ENCODE measurements around the gene ARL14. TPM values are rescaled to one million over a fixed set of nuclear protein-coding genes. Genes with fewer than 3 reads are reported as not detected.

The ARL14 gene
- total RNA-seq, 1 donor from 2014 or later: 0.16 TPM

- DNase-seq (ENCODE audit: low read depth) (no peak), FAIRE-seq (no peak)
- Histone ChIP-seq H3K9ac (ENCODE audit: low read length) (no peak overlapping the region), H3K4me1 (ENCODE audit: insufficient read depth, low read length) (peaks cover 11% of the 10 kb centered on the region), H3K79me2 (ENCODE audit: insufficient read depth, low read length) (no peaks in the 10 kb centered on the region), H3K4me2 (ENCODE audit: low read length) (no peak overlapping the region), H3K9me3 (ENCODE audit: insufficient read depth, low read depth, low read length) (no peaks in the 10 kb centered on the region), H3K27ac (ENCODE audit: low read depth, low read length) (no peak overlapping the region), H4K20me1 (ENCODE audit: insufficient read depth, low read length) (no peaks in the 10 kb centered on the region), H3K27me3 (ENCODE audit: insufficient read depth, low read length) (no peaks in the 10 kb centered on the region), H3K36me3 (ENCODE audit: insufficient read depth, low read length) (no peaks in the 10 kb centered on the region), H3K4me3 (ENCODE audit: insufficient read depth, low read depth, low read length) (no peak overlapping the region), H2AFZ (ENCODE audit: low read depth, low read length) (no peak overlapping the region)
- TF ChIP-seq, protein P1, sequence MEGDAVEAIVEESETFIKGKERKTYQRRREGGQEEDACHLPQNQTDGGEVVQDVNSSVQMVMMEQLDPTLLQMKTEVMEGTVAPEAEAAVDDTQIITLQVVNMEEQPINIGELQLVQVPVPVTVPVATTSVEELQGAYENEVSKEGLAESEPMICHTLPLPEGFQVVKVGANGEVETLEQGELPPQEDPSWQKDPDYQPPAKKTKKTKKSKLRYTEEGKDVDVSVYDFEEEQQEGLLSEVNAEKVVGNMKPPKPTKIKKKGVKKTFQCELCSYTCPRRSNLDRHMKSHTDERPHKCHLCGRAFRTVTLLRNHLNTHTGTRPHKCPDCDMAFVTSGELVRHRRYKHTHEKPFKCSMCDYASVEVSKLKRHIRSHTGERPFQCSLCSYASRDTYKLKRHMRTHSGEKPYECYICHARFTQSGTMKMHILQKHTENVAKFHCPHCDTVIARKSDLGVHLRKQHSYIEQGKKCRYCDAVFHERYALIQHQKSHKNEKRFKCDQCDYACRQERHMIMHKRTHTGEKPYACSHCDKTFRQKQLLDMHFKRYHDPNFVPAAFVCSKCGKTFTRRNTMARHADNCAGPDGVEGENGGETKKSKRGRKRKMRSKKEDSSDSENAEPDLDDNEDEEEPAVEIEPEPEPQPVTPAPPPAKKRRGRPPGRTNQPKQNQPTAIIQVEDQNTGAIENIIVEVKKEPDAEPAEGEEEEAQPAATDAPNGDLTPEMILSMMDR (IDR thresholded peaks at IDR 0.05; ENCODE audit: insufficient read depth, low read depth, low read length): no peak
- no peak for TF ChIP-seq EZH2 (IDR thresholded peaks at IDR 0.05; ENCODE audit: insufficient read depth, low read length)
- Mint-ChIP-seq H3K4me1 (ENCODE audit: low read depth, unreplicated experiment) (peaks cover 16% of the 10 kb centered on the region), H3K27ac (ENCODE audit: unreplicated experiment) (no peak overlapping the region), H3K27me3 (ENCODE audit: low read depth, unreplicated experiment) (no peaks in the 10 kb centered on the region), H3K4me3 (ENCODE audit: unreplicated experiment) (no peak overlapping the region), H3K9me3 (ENCODE audit: unreplicated experiment) (no peaks in the 10 kb centered on the region), H3K36me3 (ENCODE audit: low read depth, unreplicated experiment) (no peaks in the 10 kb centered on the region)
Observed at GRCh38 chr3:160637086-160637485, 39.9 kb upstream of the ARL14 start.

DNA sequence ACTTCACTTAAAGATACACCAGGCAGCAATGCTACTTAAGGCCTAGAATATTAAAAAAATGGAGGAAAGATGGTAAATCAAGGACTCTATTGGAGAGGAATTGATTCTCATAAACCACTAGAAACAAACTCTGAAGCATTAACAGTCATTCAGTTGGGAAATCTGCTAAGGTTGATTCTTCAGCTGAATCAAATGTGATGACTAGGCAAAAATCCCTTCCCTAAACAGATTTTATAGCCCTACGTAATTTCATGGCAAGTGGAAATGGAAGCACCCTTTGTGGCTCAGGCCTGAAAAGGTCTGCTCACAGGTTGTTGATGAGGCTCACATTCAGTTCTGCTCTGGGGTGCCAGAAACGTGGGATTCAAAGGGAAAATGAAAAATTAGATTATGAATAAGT is 38.8 kb upstream of the ARL14 start:
- no peak for TF ChIP-seq EZH2 (IDR thresholded peaks at IDR 0.05; ENCODE audit: insufficient read depth, low read length)
- TF ChIP-seq, protein P1 (IDR thresholded peaks at IDR 0.05; ENCODE audit: insufficient read depth, low read depth, low read length): no peak
- H3K4me3 ChIP-seq (ENCODE audit: insufficient read depth, low read depth, low read length): no peak overlapping the region
- H3K9me3 ChIP-seq (ENCODE audit: insufficient read depth, low read depth, low read length): no peaks in the 10 kb centered on the region
- peaks cover 14% of the 10 kb centered on the region for H3K4me1 ChIP-seq (ENCODE audit: insufficient read depth, low read length)
- no peak overlapping the region for H3K4me2 ChIP-seq (ENCODE audit: low read length)
- no peak overlapping the region for H3K4me3 Mint-ChIP-seq (ENCODE audit: unreplicated experiment)
- H3K79me2 ChIP-seq (ENCODE audit: insufficient read depth, low read length): no peaks in the 10 kb centered on the region
- H3K36me3 ChIP-seq (ENCODE audit: insufficient read depth, low read length): no peaks in the 10 kb centered on the region
- no peaks in the 10 kb centered on the region for H3K9me3 Mint-ChIP-seq (ENCODE audit: unreplicated experiment)
- no peaks in the 10 kb centered on the region for H3K36me3 Mint-ChIP-seq (ENCODE audit: low read depth, unreplicated experiment)
- H3K9ac ChIP-seq (ENCODE audit: low read length): no peak overlapping the region
- no peak overlapping the region for H3K27ac Mint-ChIP-seq (ENCODE audit: unreplicated experiment)
- no peak overlapping the region for H3K27ac ChIP-seq (ENCODE audit: low read depth, low read length)
- DNase-seq (ENCODE audit: low read depth) (no peak), FAIRE-seq (no peak)
- peaks cover 17% of the 10 kb centered on the region for H3K4me1 Mint-ChIP-seq (ENCODE audit: low read depth, unreplicated experiment)
- no peaks in the 10 kb centered on the region for H3K27me3 ChIP-seq (ENCODE audit: insufficient read depth, low read length)
- H4K20me1 ChIP-seq (ENCODE audit: insufficient read depth, low read length): no peaks in the 10 kb centered on the region
- H2AFZ ChIP-seq (ENCODE audit: low read depth, low read length): no peak overlapping the region
- no peaks in the 10 kb centered on the region for H3K27me3 Mint-ChIP-seq (ENCODE audit: low read depth, unreplicated experiment)

DNA sequence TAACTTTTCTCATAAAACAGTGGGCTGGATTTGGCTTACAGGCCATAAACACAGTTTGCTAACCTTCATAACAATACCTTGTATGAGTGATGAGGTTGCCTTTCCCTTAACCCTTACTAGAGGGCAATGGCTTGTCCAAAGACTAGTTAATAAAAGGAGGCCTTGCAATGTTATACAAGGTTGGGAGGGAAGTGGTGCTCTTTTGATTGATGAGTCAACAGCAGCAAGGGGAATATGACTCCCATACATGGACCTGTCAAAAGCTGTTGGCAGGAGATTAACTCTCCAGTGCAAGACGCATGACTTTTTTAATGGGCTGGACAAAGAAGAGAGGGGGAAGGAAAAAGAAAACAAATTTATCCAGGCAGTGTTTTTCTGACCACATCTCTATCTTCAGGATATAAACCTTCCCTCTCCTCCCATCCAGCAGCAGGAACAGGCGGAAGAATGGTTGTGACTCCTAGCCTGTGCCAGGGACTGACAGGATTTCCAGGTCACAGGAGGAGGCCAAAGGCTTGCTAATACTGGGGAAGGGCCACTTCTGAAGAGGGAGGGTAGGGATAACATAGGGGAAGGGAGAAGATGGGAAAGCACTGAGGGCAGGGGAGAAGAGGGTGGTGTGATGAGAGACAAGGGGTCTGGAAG is 35.2 kb upstream of the ARL14 start:
- no peak overlapping the region for H3K4me3 Mint-ChIP-seq (ENCODE audit: unreplicated experiment)
- Histone ChIP-seq H3K27ac (ENCODE audit: low read depth, low read length) (no peak overlapping the region), H3K4me2 (ENCODE audit: low read length) (peak overlapping the region; percentile 8), H3K27me3 (ENCODE audit: insufficient read depth, low read length) (no peaks in the 10 kb centered on the region), H3K4me1 (ENCODE audit: insufficient read depth, low read length) (peaks cover 14% of the 10 kb centered on the region), H2AFZ (ENCODE audit: low read depth, low read length) (peak overlapping the region; percentile 55), H4K20me1 (ENCODE audit: insufficient read depth, low read length) (no peaks in the 10 kb centered on the region), H3K9ac (ENCODE audit: low read length) (no peak overlapping the region), H3K4me3 (ENCODE audit: insufficient read depth, low read depth, low read length) (no peak overlapping the region), H3K9me3 (ENCODE audit: insufficient read depth, low read depth, low read length) (no peaks in the 10 kb centered on the region), H3K79me2 (ENCODE audit: insufficient read depth, low read length) (no peaks in the 10 kb centered on the region), H3K36me3 (ENCODE audit: insufficient read depth, low read length) (no peaks in the 10 kb centered on the region)
- H3K27ac Mint-ChIP-seq (ENCODE audit: unreplicated experiment): no peak overlapping the region
- FAIRE-seq: no peak
- peak; percentile 90 for DNase-seq (ENCODE audit: low read depth)
- no peaks in the 10 kb centered on the region for H3K27me3 Mint-ChIP-seq (ENCODE audit: low read depth, unreplicated experiment)
- H3K4me1 Mint-ChIP-seq (ENCODE audit: low read depth, unreplicated experiment): peaks cover 14% of the 10 kb centered on the region
- H3K36me3 Mint-ChIP-seq (ENCODE audit: low read depth, unreplicated experiment): no peaks in the 10 kb centered on the region
- TF ChIP-seq, protein P1 (IDR thresholded peaks at IDR 0.05; ENCODE audit: insufficient read depth, low read depth, low read length): no peak
- no peak for TF ChIP-seq EZH2 (IDR thresholded peaks at IDR 0.05; ENCODE audit: insufficient read depth, low read length)
- H3K9me3 Mint-ChIP-seq (ENCODE audit: unreplicated experiment): no peaks in the 10 kb centered on the region

Measured in astrocyte (in vitro differentiated cells and primary cell).